Hepatocyte (in vitro differentiated cells): ENCODE measurements around the gene BPIFB6.

Experiments
- EZH2 ChIP-seq: fragments of 200-600 bp; sonication (generic); IDR thresholded peaks from 2 replicates; pipeline ENCODE4 v1.6.1; 2016; ENCODE audit warnings: antibody characterized with exemption, mild to moderate bottlenecking, borderline replicate concordance
- EZH2phosphoT487 ChIP-seq: fragments of 200-600 bp; sonication (generic); IDR thresholded peaks from one replicate; pipeline ENCODE4 v1.6.1; 2018; ENCODE audit warnings: antibody characterized with exemption, mild to moderate bottlenecking, low read depth, moderate library complexity; ENCODE audit not compliant: unreplicated experiment, severe bottlenecking
- TF ChIP-seq, protein P1 (sequence below): fragments of 200-600 bp; sonication (generic); IDR thresholded peaks from 2 replicates; pipeline ENCODE4 v1.5.1; 2016; ENCODE audit warnings: antibody characterized with exemption, mild to moderate bottlenecking; ENCODE audit not compliant: poor library complexity

DNA sequence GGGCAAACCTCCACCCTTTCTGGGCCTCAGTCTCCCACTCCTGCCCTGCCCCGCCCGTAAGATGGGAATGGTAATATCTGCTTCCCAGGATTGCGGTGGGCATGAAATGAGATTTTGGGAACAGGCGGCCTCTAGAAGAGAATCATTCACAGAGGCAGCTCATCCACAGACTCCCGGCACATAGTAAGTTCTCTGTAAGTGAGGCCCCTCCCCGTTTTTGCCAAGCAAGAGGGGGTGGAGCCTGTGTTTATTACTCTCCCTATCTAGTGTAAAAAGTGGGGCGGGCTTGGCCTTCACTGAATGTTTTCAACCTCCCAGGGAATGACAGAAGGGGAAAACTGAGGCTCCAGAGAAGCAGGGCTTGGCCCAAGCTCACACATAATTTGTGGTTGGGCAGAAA is 47.3 kb upstream of the BPIFB6 start:
- TF ChIP-seq, protein P1, sequence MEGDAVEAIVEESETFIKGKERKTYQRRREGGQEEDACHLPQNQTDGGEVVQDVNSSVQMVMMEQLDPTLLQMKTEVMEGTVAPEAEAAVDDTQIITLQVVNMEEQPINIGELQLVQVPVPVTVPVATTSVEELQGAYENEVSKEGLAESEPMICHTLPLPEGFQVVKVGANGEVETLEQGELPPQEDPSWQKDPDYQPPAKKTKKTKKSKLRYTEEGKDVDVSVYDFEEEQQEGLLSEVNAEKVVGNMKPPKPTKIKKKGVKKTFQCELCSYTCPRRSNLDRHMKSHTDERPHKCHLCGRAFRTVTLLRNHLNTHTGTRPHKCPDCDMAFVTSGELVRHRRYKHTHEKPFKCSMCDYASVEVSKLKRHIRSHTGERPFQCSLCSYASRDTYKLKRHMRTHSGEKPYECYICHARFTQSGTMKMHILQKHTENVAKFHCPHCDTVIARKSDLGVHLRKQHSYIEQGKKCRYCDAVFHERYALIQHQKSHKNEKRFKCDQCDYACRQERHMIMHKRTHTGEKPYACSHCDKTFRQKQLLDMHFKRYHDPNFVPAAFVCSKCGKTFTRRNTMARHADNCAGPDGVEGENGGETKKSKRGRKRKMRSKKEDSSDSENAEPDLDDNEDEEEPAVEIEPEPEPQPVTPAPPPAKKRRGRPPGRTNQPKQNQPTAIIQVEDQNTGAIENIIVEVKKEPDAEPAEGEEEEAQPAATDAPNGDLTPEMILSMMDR = no peak
- TF ChIP-seq EZH2 (no peak), EZH2phosphoT487 (no peak)
